ENCODE results near the gene ZNF384.

The ZNF384 gene

GRCh38 chr12:6650832-6651231, 38.3 kb downstream of the ZNF384 start:
- no peak for FAIRE-seq

- no peak for FAIRE-seq
Measured at GRCh38 chr12:6647083-6647604, 42.0 kb downstream of the ZNF384 start, which contains the start of gene ACRBP. TSS of gene ACRBP (minus strand) at chr12:6647432. CDS start at chr12:6647366, 66 bp downstream.

- FAIRE-seq = no peak
Measured at GRCh38 chr12:6646276-6647082, 42.7 kb downstream of the ZNF384 start.

- FAIRE-seq = no peak
Measured at GRCh38 chr12:6644903-6645302, 44.3 kb downstream of the ZNF384 start.

GRCh38 chr12:6644257-6644596, 44.9 kb downstream of the ZNF384 start:
- no peak for FAIRE-seq

GRCh38 chr12:6643569-6644256, 45.5 kb downstream of the ZNF384 start:
- FAIRE-seq = no peak

GRCh38 chr12:6641131-6641530, 48.0 kb downstream of the ZNF384 start:
- no peak for FAIRE-seq

GRCh38 chr12:6640497-6640896, 48.7 kb downstream of the ZNF384 start:
- FAIRE-seq = no peak

GRCh38 chr12:6639151-6639801, 49.9 kb downstream of the ZNF384 start:
- FAIRE-seq = no peak

GRCh38 chr12:6638305-6638704, 50.9 kb downstream of the ZNF384 start:
- FAIRE-seq = no peak

- FAIRE-seq = no peak
Measured at GRCh38 chr12:6635856-6636531, 53.2 kb downstream of the ZNF384 start, which contains the start of gene LPAR5. TSS of gene LPAR5 (minus strand) at chr12:6635959. CDS start at chr12:6621248, 14,711 bp downstream.

- FAIRE-seq = no peak
Measured at GRCh38 chr12:6635375-6635855, 53.8 kb downstream of the ZNF384 start.

GRCh38 chr12:6632026-6632983, 56.9 kb downstream of the ZNF384 start:
- no peak for FAIRE-seq

GRCh38 chr12:6631549-6631961, 57.6 kb downstream of the ZNF384 start:
- no peak for FAIRE-seq

GRCh38 chr12:6630736-6631135, 58.4 kb downstream of the ZNF384 start:
- no peak for FAIRE-seq

- FAIRE-seq = no peak
Measured at GRCh38 chr12:6627616-6628015, 61.6 kb downstream of the ZNF384 start.

- FAIRE-seq = no peak
Measured at GRCh38 chr12:6626654-6627283, 62.4 kb downstream of the ZNF384 start.

GRCh38 chr12:6620885-6621274, 68.3 kb downstream of the ZNF384 start:
- no peak for FAIRE-seq

GRCh38 chr12:6620137-6620884, 68.9 kb downstream of the ZNF384 start:
- no peak for FAIRE-seq

Data from islet of Langerhans (tissue), 1 donor.